Gastrocnemius medialis (tissue), 4 donors: ENCODE measurements around the gene NT5DC3. TPM values are rescaled to one million over a fixed set of nuclear protein-coding genes. Genes with fewer than 3 reads are reported as not detected.

Experiments
- ATAC-seq, 2 donors: fragments of 150-250 bp; one replicate each; pipeline ENCODE4 v1.9.1; 2016
- DNase-seq, 2 donors: peaks; one replicate each; pipeline ENCODE4 v3.0.0-alpha.2; 2019
- H3K27ac ChIP-seq, 4 donors: fragments of 200-600 bp; sonication (generic); 1 replicate in 1 of 4; 2 replicates in 3 of 4; pipeline ENCODE4 v1.5.1; 2016 to 2018; ENCODE audit warnings: mild to moderate bottlenecking in 2 of 4, moderate library complexity in 1 of 4
- H3K27me3 ChIP-seq, 3 donors: fragments of 200-600 bp; sonication (generic) in 2 of 3; 1 replicate in 1 of 3; 2 replicates in 2 of 3; pipeline versions ENCODE4 v1.5.1 to v1.6.0; 2016 to 2019; ENCODE audit warnings: mild to moderate bottlenecking in 1 of 3, moderate library complexity in 1 of 3
- H3K36me3 ChIP-seq, 2 donors: fragments of 200-600 bp; sonication (generic) in 1 of 2; one replicate each; pipeline ENCODE4 v1.5.1; 2017 to 2018
- H3K4me1 ChIP-seq, 2 donors: fragments of 200-600 bp; sonication (generic) in 1 of 2; one replicate each; pipeline ENCODE4 v1.5.1; 2016 to 2017; ENCODE audit warnings: mild to moderate bottlenecking in 2 of 2
- H3K4me3 ChIP-seq, 4 donors: fragments of 200-600 bp; sonication (generic) in 3 of 4; 1 replicate in 1 of 4; 2 replicates in 3 of 4; pipeline ENCODE4 v1.5.1; 2016 to 2019; ENCODE audit warnings: mild to moderate bottlenecking in 2 of 4
- H3K9me3 ChIP-seq, 3 donors: fragments of 200-600 bp; sonication (generic) in 2 of 3; 1 replicate in 1 of 3; 2 replicates in 2 of 3; pipeline ENCODE4 v1.5.1; 2016 to 2019
- POLR2A ChIP-seq, 2 donors: fragments of 450-650 bp; IDR thresholded peaks; one replicate each; pipeline ENCODE4 v1.6.1; 2017; ENCODE audit warnings: antibody characterized with exemption in 2 of 2, mild to moderate bottlenecking in 2 of 2, moderate library complexity in 2 of 2
- in situ Hi-C, 4 donors: fragments of 200-750 bp; cut with MboI; loops; one replicate each; pipeline versions ENCODE4 v1.15.0 to v1.8.0; 2017; ENCODE audit warnings: low sequenced_read_pairs in 4 of 4
- intact Hi-C: fragments of 100-400 bp; cut with DNase I; formaldehyde crosslinking; loops from one replicate; pipeline ENCODE4 v1.15.1; 2023; ENCODE audit warnings: low total_unique reads
- total RNA-seq, 4 donors: library from RNA; depleted of rRNA; stranded (reverse); fragments of >200 nt; gene quantifications; one replicate each; pipeline versions ENCODE4 v1.1.0 to v1.2.3, GENCODE V29; 2016
- TF ChIP-seq, protein P1 (sequence below), 5 experiments: fragments of 450-650 bp in 3 of 5; fragments of 200-600 bp in 2 of 5; sonication (generic) in 2 of 5; IDR thresholded peaks in 4 of 5; conservative IDR thresholded peaks in 1 of 5; 1 replicate in 4 of 5; 2 replicates in 1 of 5; pipeline ENCODE4 v1.5.1; 2016 to 2019; ENCODE audit warnings: antibody characterized with exemption in 5 of 5, mild to moderate bottlenecking in 3 of 5, moderate library complexity in 3 of 5

NT5DC3 gene
- total RNA-seq, 4 donors from 2014 or later = 8.8 to 18.7 (median 13.9) TPM

DNA sequence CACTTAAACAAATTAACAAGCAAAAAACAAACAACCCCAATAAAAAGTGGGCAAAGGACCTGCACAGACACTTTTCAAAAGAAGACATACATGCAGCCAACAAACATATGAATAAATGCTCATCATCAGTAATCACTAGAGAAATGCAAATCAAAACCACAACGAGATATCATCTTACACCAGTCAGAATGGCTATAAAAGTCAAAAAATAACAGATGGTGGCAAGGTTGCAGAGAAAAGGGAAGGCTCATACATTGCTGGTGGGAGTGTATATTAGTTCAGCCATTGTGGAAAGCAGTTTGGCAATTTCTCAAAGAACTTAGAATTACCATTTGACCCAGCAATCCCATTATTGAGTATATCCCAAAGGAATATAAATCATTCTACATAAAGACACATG is 34.6 kb upstream of the NT5DC3 start:
- no peaks in the 10 kb centered on the region for H3K9me3 ChIP-seq
- ATAC-seq (no peak), DNase-seq (no peak)
- no peak overlapping the region for H3K4me3 ChIP-seq
- TF ChIP-seq POLR2A (IDR thresholded peaks at IDR 0.05) = no peak
- TF ChIP-seq, protein P1, sequence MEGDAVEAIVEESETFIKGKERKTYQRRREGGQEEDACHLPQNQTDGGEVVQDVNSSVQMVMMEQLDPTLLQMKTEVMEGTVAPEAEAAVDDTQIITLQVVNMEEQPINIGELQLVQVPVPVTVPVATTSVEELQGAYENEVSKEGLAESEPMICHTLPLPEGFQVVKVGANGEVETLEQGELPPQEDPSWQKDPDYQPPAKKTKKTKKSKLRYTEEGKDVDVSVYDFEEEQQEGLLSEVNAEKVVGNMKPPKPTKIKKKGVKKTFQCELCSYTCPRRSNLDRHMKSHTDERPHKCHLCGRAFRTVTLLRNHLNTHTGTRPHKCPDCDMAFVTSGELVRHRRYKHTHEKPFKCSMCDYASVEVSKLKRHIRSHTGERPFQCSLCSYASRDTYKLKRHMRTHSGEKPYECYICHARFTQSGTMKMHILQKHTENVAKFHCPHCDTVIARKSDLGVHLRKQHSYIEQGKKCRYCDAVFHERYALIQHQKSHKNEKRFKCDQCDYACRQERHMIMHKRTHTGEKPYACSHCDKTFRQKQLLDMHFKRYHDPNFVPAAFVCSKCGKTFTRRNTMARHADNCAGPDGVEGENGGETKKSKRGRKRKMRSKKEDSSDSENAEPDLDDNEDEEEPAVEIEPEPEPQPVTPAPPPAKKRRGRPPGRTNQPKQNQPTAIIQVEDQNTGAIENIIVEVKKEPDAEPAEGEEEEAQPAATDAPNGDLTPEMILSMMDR (IDR thresholded peaks at IDR 0.05 in 4 of 5, conservative IDR thresholded peaks at IDR 0.05 in 1 of 5) = no peak
- H3K36me3 ChIP-seq = no peaks in the 10 kb centered on the region
- no peaks in the 10 kb centered on the region for H3K4me1 ChIP-seq
- H3K27ac ChIP-seq = no peak overlapping the region
- intact Hi-C loops (loop anchor here (2.0 to 5.0 kb wide), 2 partner anchors 92 to 105 kb away; partner anchors contain the start of gene TDG), in situ Hi-C loops (no loop called here)
- no peaks in the 10 kb centered on the region for H3K27me3 ChIP-seq

DNA sequence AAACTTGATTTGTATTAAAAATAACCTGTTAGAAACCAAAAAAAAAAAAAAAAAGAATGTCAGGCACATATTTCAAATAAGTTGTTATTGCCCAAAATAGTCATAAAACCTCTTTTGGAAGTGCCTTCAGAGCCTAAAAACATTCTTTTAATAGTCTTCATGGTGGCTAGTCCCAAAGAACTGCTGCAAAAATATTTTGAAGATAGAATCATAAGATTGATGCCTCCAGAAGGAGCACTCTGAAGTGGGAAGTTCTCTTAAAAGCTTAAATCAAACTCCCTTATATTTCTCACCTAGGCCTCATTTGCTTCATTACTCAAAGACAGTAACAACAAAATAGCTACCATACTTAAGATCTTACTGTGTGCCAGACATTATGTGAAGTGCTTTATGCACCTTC is 27.2 kb upstream of the NT5DC3 start:
- H3K36me3 ChIP-seq = no peaks in the 10 kb centered on the region
- intact Hi-C loops = no loop called here
- DNase-seq (no peak), ATAC-seq (no peak)
- no peaks in the 10 kb centered on the region for H3K9me3 ChIP-seq
- no peak overlapping the region for H3K4me3 ChIP-seq
- no peak overlapping the region for H3K27ac ChIP-seq
- H3K27me3 ChIP-seq = no peaks in the 10 kb centered on the region
- no peaks in the 10 kb centered on the region for H3K4me1 ChIP-seq
- TF ChIP-seq, protein P1 (IDR thresholded peaks at IDR 0.05 in 4 of 5, conservative IDR thresholded peaks at IDR 0.05 in 1 of 5) = no peak
- TF ChIP-seq POLR2A (IDR thresholded peaks at IDR 0.05) = no peak
- in situ Hi-C loops = no loop called here

DNA sequence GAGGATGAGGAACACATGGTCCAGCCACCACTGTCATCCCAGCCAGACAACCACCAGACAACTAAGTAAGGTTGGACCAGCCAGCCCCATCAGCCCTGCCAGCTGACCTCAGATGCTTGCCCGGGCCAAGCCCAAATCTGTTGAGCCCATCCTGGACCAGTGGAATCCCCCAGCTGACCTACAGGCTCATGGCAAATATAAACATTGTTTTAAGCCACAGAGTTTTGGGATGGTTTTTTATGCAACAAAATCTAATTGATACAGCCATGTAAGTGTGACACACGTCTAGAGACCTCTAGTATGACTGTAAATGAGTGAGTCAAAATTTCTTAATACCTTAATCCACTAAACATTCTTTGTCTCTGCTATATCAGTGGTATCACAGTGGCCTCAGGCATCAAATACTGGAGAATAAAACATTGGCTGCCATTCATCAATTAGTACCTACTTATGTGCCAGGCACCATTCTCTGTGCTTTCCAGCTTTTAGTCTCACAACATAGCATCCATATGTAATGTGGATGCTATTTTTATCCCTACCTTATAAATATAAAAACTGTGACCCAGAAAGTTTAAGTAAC is 24.2 kb upstream of the NT5DC3 start:
- Histone ChIP-seq H3K27me3 (no peaks in the 10 kb centered on the region), H3K4me1 (no peaks in the 10 kb centered on the region), H3K36me3 (no peaks in the 10 kb centered on the region), H3K9me3 (no peaks in the 10 kb centered on the region), H3K4me3 (no peak overlapping the region), H3K27ac (no peak overlapping the region)
- no peak for TF ChIP-seq POLR2A (IDR thresholded peaks at IDR 0.05)
- TF ChIP-seq, protein P1 (IDR thresholded peaks at IDR 0.05 in 4 of 5, conservative IDR thresholded peaks at IDR 0.05 in 1 of 5) = no peak
- intact Hi-C loops (no loop called here), in situ Hi-C loops (no loop called here)
- ATAC-seq (no peak), DNase-seq (no peak)

DNA sequence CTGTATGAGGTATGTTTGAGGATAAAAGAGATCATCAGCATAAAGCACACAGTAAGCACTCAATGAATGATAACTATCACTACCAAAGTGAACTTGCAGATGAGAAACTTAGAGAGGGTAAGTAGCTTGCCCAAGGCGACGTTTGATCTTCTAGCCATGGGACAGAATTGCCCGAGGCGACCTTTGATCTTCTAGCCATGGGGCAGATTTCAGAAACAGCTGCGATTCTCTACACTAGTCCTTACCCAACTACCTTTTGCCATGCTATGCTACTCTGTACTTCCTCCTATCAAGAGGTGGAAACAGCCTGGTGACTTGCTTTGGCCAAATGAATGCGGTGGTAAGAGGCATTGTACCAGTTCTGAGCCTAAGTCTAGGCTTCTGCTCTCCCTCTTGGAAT is 23.7 kb upstream of the NT5DC3 start:
- Histone ChIP-seq H3K27ac (no peak overlapping the region), H3K4me3 (no peak overlapping the region), H3K36me3 (no peaks in the 10 kb centered on the region), H3K4me1 (peaks cover 0 to 4% of the 10 kb centered on the region in 2 donors), H3K9me3 (no peaks in the 10 kb centered on the region), H3K27me3 (no peaks in the 10 kb centered on the region)
- in situ Hi-C loops (no loop called here), intact Hi-C loops (no loop called here)
- TF ChIP-seq, protein P1 (IDR thresholded peaks at IDR 0.05 in 4 of 5, conservative IDR thresholded peaks at IDR 0.05 in 1 of 5) = no peak
- TF ChIP-seq POLR2A (IDR thresholded peaks at IDR 0.05) = no peak
- DNase-seq (no peak), ATAC-seq (no peak)
